ENCODE measurements around the gene UBXN1. TPM values are rescaled to one million over a fixed set of nuclear protein-coding genes. Genes with fewer than 3 reads are reported as not detected.
"Not testable (repeated sequence)": the region's sequence is repeated elsewhere in the genome, so short reads cannot be mapped to it uniquely, and the experiment has no call there.

UBXN1 gene
- total RNA-seq, 1 donor from 2014 or later, result 88.6 TPM

- DNase-seq, result peak; percentile 98
- intact Hi-C loops (cut with micrococcal nuclease), result no loop called here
- peak; percentile 81 for ATAC-seq
Observed at GRCh38 chr11:62709247-62710000, 30.6 kb upstream of the UBXN1 start.

- ATAC-seq (peak; percentile 1), DNase-seq (no peak)
- intact Hi-C loops (cut with micrococcal nuclease), result no loop called here
Observed at GRCh38 chr11:62708793-62709192, 29.9 kb upstream of the UBXN1 start.

- no peak for DNase-seq
- no peak for ATAC-seq
- intact Hi-C loops (cut with micrococcal nuclease), result no loop called here
Observed at GRCh38 chr11:62708392-62708791, 29.5 kb upstream of the UBXN1 start.

GRCh38 chr11:62707277-62707861, 28.5 kb upstream of the UBXN1 start, which contains the start of the genes BSCL2 and GNG3:
Gene BSCL2 (minus strand): TSS chr11:62707424. CDS start chr11:62707195, 229 bp downstream.
Gene GNG3 (plus strand): TSS chr11:62707676. CDS start chr11:62708296, 620 bp downstream.
- DNase-seq (peak; percentile 37), ATAC-seq (no peak)
- intact Hi-C loops (cut with micrococcal nuclease), result no loop called here

GRCh38 chr11:62706850-62707247, 28.0 kb upstream of the UBXN1 start:
- no peak for ATAC-seq
- no peak for DNase-seq
- intact Hi-C loops (cut with micrococcal nuclease), result no loop called here

- intact Hi-C loops (cut with micrococcal nuclease), result no loop called here
- DNase-seq, result peak; percentile 98
- ATAC-seq, result peak; percentile 84
Observed at GRCh38 chr11:62705880-62706849, 27.3 kb upstream of the UBXN1 start.

GRCh38 chr11:62705413-62705812, 26.5 kb upstream of the UBXN1 start:
- no peak for DNase-seq
- intact Hi-C loops (cut with micrococcal nuclease), result no loop called here
- no peak for ATAC-seq

- DNase-seq; intact Hi-C loops (cut with micrococcal nuclease); ATAC-seq: not testable (repeated sequence)
Observed at GRCh38 chr11:62703921-62704320, 25.0 kb upstream of the UBXN1 start.

GRCh38 chr11:62702246-62702645, 23.4 kb upstream of the UBXN1 start:
- intact Hi-C loops (cut with micrococcal nuclease), result no loop called here
- ATAC-seq, result no peak
- DNase-seq, result no peak

GRCh38 chr11:62694455-62695167, 15.7 kb upstream of the UBXN1 start:
- intact Hi-C loops (cut with micrococcal nuclease), result no loop called here
- ATAC-seq, result peak; percentile 80
- peak; percentile 83 for DNase-seq

- intact Hi-C loops (cut with micrococcal nuclease); ATAC-seq; DNase-seq: not testable (repeated sequence)
Observed at GRCh38 chr11:62693624-62694023, 14.8 kb upstream of the UBXN1 start.

- DNase-seq, result peak; percentile 81
- intact Hi-C loops (cut with micrococcal nuclease), result no loop called here
Observed at GRCh38 chr11:62689421-62690183, 10.7 kb upstream of the UBXN1 start, which contains the start of gene LRRN4CL. Gene LRRN4CL (minus strand): TSS chr11:62689530. CDS start chr11:62688508, 1,022 bp downstream.

GRCh38 chr11:62688491-62688890, 9.6 kb upstream of the UBXN1 start:
- DNase-seq, result no peak
- ATAC-seq, result no peak
- intact Hi-C loops (cut with micrococcal nuclease), result no loop called here

More at GRCh38 chr11:62689421-62690183, 10.7 kb upstream of the UBXN1 start, which contains the start of gene LRRN4CL:
- ATAC-seq, result peak; percentile 89

- DNase-seq (peak; percentile 55), ATAC-seq (peak; percentile 30)
- intact Hi-C loops (cut with micrococcal nuclease), result no loop called here
Observed at GRCh38 chr11:62687508-62688396, 8.9 kb upstream of the UBXN1 start.

- intact Hi-C loops (cut with micrococcal nuclease), result no loop called here
- no peak for DNase-seq
- no peak for ATAC-seq
Observed at GRCh38 chr11:62682518-62682917, 3.6 kb upstream of the UBXN1 start.

- intact Hi-C loops (cut with micrococcal nuclease), result no loop called here
Observed at GRCh38 chr11:62680825-62681240, 2.0 kb upstream of the UBXN1 start.

GRCh38 chr11:62678433-62678769, 472 bp downstream of the UBXN1 start:
- ATAC-seq (no peak), DNase-seq (no peak)
- intact Hi-C loops (cut with micrococcal nuclease), result no loop called here

More at GRCh38 chr11:62680825-62681240, 2.0 kb upstream of the UBXN1 start:
- DNase-seq, result no peak
- ATAC-seq, result peak; percentile 67

Measured in left ventricle myocardium superior (tissue), 1 donor.